Stimulated activated CD4-positive, alpha-beta T cell treated with anti-CD3 and anti-CD28 coated beads, Interleukin-4, amount 100 ng/mL, for 24 hours (primary cell): ENCODE measurements around the gene TRIM33.

Experiments
- DNase-seq: peaks from one replicate; pipeline ENCODE4 v3.0.0-alpha.2; 2020

The TRIM33 gene

DNA sequence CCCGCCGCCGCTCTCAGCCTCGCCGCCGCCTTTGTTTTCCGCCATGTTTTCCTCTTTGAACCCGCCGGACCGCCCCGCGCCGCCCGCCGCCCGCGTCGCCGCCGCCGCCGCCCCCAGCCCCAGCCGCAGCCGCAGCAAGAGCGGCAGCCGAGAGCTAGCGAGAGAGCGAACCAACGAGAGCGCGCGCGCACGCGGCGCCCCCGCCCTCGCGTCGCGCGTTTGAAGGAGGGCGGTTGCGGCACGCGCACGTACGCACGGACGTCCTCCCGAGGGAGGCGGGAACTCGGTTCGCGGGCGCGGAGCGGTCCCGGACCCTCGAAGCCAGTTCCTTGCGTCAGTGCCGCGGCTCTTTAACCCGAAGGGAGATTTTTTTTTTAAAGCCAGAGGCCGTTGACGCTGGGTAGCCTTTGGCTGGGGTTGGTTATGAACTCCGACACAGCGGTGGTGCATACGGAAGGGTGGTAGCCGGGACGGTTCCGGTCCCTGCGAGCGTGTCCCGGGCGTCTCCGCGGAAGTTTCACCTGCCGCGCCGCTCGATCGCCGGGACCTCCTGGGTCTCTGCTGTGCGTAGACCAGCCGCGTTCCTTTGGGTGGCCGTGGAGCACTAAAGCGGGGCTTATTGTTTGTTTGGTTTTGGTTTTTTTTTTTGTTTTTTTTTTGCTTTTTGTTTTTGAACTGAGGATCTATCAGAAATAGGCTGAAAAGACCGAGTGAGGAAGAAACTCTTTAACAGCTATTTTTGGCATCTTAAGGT, at the start of gene TRIM33:
Gene TRIM33 (minus strand): TSS at position 172 of the 754 bp plus-strand sequence. CDS start 127 bp downstream, at position 45.
- peak; percentile 90 for DNase-seq

DNA sequence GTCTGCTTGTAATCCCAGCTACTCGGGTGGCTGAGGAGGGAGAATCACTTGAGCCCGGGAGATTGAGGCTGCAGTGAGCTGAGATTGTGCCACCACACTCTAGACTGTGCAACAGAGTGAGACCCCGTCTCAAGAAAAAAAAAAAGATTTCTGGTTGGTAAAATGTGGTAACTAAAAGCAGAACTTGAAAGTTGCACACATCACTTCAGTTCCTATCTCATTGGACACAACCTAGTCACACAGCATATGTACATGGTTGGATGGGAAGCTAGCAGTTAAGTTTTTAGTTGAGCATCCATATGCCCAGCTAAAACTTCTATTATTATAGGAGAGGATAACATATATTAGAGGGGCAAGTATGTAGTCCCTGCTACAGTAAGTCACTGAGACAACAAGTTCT, 48.4 kb upstream of the TRIM33 start:
- no peak for DNase-seq

DNA sequence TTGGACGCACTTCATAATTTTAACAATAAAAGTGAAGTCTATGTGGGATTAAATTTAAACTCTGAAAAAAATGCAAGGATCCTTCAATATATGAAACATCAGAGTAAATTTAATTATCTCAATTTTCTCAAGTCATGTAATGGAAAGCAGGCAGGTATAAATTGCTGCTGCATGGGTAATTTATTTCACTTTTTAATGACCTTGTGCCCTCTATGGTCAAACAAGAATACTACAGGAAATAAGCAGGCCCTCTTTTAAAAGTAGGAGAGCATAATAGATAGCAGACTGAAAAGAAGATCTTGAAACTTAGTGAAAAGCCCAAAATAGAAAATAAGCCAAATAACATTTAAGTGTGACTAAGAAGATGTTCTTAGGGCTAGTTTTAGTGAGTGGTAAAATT, 47.5 kb upstream of the TRIM33 start:
- no peak for DNase-seq

DNA sequence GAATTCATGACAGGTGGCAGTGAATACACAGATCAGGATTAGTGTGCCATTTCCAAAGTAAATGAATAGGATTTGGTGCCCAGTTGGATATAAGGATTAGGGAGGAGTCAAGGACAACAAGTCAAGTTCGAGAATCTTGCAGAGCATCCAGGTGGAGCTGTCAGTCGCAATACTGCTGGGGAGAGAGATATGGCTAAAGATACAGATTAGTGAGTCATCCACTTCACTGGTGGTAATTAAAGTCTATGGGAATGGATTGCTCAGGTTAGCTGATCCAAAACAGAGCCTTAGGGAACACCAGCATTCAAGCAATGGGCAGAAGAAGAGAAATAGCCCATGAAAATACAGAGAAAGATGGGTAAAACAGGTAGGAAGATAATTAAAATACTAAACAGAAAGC, 43.6 kb upstream of the TRIM33 start:
- no peak for DNase-seq

DNA sequence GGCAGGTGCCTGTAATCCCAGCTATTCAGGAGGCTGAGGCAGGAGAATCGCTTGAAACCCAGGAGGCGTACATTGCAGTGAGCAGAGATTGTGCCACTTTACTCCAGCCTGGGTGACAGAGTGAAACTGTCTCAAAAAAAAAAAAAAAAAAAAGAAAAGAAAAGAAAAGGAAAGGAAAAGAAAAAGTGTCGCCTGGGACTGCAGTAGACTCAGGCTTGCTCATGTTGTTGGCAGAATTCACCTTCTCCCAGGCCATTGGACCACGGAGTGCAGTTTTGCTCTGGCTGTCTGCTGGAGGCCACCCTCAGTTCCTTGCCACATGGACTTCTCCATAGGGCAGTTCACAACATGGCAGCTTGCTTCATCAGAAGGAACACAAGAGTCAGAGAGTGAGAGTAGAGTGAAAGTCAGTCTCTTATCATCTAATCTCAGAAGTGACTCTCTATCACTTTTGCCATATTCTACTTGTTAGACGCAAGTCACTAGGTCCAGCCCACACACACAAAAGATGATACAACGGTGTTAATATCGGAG, 41.2 kb upstream of the TRIM33 start:
- no peak for DNase-seq

DNA sequence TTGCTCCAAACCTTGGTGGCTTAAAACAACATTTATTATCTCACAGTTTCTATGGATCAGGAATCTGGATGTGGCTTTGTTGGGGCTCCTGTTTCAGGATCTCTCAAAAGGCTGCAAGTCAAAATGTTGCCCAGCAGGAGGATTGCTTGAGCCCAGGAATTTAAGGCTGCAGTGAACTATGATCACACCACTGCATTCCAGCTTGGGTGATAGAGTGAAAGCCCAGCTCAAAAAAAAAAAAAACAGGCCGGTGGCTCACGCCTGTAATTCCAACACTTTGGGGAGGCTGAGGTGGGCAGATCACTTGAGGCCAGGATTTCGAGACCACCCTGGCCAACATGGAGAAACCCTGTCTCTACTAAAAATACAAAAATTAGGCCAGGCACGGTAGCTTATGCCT, 40.4 kb upstream of the TRIM33 start:
- DNase-seq: no peak

DNA sequence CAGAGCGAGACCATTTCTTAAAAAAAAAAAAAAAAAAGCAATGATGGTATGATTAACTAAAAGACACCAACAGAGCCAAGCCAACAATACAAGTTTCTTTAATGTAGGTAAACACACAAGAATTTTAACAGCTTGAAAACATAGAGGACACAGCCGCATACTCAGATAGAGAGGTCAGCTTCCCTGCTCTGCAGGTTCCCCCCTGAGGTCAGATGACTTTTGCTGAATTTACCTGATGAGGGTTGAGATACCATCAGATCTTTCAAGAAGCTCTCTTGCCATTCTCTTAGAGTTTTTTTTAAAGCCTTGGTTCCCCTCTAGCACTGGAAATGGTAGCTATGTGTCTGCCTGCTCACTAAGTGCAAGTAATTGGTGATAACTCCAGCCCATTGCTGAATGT, 39.3 kb upstream of the TRIM33 start:
- DNase-seq: no peak

DNA sequence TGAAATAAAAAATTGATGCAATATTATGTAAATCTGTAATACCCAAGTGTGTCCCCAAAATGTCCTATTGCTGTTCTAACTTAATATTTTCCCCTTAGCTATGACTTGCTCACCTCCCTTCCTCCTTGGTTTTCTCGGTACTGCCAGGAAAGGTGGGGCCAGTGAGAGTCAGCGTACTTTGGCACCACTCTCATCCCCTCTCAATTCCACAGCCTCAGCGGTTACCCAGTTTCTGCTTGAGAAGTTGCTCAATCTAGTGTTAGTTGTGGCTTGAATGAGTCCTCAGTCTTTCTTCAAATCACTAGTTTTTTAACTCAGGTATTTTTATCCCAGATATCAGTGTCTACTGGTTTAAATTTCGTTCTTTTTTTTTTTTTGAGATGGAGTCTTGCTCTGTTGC, 38.1 kb upstream of the TRIM33 start:
- no peak for DNase-seq

DNA sequence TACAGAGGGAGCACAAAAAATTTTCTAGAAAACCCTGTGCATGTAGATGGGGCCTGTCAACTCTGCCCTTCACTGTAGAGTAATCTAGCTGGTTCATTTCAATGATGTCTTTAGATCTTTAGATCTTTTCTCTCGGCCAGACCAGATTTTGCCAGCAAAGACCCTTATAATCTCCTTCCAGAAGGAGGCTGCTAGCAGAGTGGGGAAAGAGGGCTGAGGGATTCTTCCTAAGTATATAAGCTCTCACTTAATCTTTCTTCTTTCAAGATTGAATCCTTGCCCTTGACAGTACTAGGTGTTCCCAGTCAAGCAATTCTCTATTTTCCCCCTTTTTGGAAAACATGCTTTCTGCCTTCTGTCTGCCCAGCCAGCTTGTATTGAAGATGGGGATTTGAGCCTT, 36.1 kb upstream of the TRIM33 start:
- no peak for DNase-seq

DNA sequence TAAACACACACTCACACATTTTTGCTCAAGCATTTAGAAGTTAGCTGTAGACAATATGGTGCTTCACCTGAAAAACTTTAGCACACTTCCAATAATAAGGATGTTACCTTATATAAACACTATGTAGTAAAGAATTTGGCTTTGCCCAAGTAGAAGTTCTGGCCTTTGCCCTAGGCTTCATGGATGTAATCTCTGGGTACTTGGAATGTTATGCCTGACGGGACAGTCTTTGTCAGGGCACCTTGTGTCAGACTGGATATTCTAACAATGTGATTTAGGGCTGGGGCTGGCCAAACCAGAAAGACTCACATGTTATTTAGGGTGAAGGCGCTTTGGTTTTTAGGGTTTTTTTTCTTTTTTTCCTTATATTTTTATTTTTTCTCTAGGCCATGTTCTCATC, 34.8 kb upstream of the TRIM33 start:
- no peak for DNase-seq

DNA sequence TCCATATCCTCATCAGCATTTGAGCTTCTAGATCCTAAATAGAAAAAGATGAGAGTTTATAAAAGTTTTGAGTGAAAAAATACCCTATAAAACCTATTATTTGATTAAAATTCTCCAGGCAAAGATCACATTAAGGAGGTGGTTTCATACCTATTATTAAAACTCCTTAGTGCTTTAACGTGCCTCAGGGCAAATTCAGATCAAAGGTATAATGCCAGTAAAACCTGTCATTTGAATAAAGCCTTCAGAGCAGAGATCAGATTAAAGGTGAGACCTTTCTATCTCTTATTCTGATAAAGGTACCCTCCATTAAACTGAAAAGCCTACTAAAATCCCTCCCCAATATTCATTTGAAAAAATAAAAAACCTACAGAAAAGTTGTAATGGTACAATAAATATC, 34.3 kb upstream of the TRIM33 start:
- no peak for DNase-seq

DNA sequence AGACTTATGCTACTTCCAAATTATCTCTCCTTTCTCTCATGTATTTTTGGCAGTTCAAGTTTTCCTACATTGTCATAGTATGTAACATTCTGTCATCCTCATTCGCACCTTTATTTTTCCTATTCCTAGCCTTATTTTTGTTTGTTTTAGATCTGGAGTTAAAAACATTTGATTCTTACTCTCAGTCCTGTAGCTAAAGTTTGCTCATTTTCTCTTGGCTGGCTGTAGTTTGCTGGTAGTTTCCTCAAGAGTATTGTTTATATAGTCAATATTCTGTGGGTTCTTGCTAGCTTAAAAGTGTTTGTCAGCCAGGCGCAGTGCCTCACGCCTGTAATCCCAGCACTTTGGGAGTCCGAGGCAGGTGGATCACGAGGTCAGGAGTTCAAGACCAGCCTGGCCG, 29.8 kb upstream of the TRIM33 start:
- no peak for DNase-seq

DNA sequence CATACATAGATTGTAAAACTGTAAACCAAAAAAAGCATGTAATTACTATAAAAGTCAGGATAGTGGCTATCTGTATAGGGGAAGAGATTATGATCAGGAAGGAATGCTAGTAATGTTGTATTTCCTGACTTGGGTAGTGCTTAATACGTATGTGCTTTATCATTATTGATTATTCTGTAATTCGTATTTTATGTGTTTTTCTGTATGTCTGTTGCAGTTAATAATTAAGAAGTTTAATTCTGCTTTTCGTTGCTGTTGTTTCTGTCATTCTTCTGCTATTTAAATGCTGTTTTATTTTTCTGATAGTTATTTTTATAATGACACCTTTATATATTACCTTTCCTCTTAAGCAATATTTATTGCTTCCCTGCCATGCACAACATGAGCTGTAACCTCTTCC, 29.3 kb upstream of the TRIM33 start:
- DNase-seq: no peak

DNA sequence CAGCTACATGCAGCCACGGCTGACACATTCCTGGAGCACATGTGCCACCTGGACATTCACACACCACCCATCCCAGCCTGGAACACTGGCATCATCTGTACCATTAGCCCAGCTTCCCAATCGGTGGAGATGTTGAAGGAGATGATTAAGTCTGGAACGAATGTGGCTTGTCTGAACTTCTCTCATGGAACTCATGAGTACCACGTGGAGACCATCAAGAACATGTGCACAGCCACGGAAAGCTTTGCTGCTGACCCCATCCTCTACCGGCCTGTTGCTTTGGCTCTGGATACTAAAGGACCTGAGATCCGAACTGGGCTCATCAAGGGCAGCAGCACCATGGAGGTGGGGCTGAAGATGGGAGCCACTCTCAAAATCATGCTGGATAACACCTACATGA, 25.0 kb upstream of the TRIM33 start:
- no peak for DNase-seq

DNA sequence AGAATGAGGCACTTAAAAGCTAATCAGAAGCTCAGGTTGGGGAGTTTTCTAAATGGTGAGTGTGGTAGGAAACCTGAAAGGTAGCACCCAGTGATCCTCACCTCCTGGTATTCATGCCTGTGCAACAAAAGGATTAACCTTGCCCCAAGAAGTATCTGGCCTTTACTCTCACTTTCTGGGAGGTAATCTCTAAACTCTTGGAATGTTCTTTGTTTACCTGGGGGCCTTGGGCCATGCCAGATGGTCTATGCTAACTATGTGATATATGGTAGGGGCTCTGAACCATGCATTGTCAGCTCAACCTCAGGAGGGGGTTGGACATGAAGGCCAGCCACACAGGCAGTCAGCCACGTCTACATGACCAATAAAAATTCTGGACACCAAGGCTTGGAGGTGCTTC, 24.4 kb upstream of the TRIM33 start:
- DNase-seq: no peak

DNA sequence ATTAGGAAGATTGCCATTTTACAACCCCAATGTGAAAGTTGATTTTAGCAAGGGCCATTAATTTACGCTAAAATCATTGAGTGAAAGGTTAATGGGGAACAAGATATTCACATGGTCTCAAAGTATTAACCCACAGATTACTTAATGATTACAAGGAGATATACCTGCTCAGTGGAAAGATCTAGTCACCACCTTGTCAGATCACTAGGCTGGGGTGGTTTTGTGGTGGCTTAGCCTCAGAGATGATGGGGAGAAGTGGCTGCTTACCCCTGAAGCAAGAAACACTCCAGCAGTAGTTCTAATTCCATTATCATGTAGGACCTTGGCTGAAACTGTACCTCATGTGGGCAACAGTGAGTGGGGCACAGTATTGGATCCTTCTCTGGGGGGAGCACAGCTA, 20.1 kb upstream of the TRIM33 start:
- DNase-seq: no peak

DNA sequence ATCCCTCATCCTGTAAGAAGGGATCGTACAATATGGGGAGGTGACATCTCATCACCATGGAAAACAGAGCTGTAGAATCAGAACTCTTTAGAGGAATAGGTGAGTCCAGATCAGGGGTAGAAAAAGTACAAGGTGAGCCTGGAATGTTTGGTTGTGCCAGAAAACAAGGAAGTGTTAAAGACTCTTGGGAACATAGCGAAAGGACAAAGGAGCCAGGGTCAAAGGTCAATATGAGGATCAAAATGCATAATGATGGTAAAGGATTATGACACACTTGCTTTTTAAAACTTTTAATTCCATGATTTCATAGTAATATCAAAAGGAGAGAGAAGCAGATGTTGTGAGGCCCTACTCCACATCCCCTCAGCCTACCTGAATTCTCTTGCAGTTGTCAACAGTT, 19.2 kb upstream of the TRIM33 start:
- no peak for DNase-seq

DNA sequence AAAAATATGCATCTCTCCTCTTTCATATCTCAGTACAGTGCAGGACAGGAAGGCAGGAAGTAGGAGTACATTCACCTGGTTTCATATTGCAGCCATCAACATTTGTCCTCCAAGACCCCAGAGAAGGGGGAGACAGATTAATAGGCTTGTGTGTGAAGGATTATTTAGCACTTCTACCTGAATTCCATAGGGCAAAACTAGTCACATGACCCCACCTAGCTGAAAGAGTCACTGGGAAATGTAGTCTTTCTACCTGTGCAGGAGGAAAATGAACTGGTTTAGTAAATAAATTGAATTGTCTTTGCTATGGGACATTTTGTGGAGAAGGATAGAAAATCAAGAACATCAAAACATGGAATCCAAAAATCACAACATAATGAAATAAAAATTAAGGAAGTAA, 13.9 kb upstream of the TRIM33 start:
- no peak for DNase-seq

DNA sequence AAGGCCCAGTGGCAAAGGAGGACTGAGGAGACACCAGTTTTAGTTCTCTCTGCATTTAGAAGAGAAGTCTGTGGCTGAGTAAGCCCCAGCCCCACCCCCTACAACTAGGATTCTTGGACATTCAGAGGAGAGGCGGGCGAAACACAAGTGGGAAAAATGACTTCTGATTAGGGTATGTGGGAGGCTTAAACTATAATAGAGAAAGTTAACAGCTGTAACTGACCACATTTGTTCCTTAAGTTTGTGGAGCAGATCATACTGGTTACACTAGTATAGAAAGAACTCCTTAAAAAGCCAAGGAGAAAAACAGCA, 11.2 kb upstream of the TRIM33 start:
- DNase-seq: no peak

DNA sequence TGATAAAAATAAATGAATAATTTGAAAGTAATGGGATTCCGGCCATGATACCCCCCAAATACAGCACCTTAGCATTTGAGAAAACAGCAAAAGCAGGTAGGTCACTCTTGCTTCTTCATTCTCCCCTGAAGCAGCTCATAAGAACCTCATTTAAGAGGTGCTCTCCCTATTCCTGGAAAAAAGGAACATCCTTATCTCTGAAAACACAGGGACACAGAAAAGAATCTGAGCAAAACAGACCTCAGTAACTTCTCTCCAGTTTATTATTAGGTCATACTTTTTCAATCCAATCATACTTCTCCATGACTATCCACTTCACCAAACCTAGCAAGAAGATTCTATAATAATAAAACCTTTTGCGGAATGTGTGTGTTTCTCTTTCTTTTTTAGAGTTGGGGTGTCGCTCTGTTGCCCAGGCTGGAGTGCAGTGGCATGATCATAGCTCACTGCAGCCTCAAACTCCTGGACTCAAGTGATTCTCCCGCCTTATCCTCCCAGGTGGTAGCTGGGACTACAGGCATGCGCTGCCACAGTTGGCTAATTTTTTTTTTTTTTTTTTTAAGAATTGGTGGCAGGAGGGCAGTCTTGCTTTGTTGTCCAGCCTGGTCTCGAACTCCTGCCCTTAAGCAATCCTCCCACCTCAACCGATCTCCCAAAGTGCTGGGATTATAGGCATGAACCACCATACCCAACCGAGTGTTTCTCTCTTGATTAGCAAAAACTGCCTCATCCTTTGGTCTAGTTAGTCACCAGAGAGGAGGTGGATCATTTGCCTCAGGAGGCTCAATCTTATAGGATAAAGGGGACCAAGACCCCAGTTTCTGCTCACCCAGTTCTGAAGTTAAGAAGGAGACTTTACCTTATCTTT, 10.6 kb upstream of the TRIM33 start:
- no peak for DNase-seq

DNA sequence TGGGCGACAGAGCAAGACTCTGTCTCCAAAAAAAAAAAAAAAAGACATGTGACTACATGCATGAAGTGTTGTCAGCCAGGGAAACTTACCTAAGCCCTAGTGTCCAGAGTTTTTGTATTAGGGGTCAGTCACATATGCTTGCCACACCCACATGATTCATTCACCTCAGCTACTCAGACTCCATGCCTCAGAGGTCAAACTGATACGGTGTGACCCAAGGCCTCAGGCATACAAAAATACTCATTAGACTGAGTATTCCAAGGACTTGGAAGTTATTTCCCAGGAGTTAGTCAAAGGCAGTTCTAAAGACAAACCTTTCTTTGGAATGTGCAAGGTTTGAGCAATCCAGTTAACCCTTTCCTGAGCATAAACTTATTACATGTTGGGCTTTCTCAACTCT, 6.3 kb upstream of the TRIM33 start:
- DNase-seq: no peak

DNA sequence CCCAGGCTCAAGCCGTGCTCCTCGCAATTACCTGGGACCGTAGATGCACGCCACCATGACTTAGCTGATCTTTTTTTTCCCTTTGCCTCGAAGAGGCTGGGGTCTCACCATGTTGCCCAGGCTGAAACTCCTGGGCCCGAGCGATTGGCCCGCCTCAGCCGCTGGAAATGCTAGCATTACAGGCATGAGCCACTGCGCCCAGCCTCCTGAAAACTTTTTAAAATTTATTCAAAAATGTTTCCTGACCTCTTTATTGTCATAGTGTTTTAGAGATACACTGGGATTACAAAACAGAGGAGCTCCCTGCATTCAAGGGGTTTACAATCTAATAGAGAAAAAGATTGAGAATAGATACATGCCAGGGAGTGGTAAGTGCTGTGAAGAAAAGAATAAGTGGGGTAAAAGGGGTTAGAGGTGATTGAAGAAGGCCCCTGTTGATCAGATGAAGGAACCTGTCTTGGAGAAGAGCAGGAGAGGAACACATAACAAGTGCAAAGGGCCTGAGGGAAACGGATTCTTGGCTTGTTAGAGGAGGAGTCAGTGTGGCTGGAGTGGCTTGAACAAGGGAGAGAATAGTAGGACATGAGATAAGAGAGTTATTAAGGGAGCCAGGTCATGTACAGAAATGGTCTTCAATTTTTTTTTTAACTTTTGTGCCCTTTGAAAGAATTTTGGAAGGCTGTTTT, 1.7 kb upstream of the TRIM33 start:
- DNase-seq: no peak

DNA sequence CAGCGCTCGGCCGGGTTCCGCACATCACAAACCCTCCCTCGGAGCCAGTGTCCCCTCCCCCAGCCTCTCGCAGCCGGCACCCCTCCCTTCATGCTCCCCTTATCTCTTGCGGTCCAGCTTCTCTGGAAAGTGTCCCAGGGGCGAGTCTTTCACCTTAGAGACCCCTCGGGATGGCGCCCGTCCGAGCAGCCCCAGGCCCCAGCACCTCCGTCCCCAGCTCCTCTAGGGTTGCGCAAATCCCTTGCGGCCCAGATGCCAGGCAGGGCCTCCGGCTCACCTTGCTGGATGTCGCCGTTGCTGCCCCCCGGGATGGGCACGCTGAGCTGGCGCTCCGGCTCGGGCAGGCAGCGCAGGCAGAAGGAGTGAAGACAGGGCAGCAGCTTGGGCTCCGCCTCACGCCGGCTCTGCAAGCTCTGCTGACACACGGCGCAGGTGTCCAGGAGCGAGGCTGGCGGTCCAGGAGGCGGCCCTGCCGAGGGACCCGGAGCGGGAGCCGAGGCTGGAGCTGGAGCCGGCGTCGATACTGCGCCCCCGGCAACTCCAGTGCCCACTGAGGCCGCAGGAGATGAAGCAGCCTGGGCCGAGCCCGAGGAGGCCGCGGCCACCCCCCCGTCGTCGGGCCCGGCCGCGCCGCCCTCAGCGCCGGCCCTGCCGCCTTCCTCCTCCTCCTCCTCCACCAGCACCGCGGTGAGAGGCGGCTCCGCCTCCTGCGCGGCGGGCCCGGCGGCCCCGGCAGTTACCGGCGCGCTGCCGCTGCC, 550 bp downstream of the TRIM33 start:
- DNase-seq: peak; percentile 37
